Ascending aorta (tissue), 2 donors: ENCODE results near the gene BLOC1S5. TPM values are rescaled to one million over a fixed set of nuclear protein-coding genes. Genes with fewer than 3 reads are reported as not detected.
A peak's percentile ranks its signal among the peaks of the same experiment; 100 is the strongest.

Experiments
- DNase-seq, 2 donors: peaks; one replicate each; pipeline ENCODE4 v3.0.0-alpha.2; 2019; ENCODE audit warnings: low spot score in 2 of 2
- H3K27ac ChIP-seq, 2 donors: fragments of 200-600 bp; sonication (generic); one replicate each; pipeline ENCODE4 v1.5.1; 2016 to 2017; ENCODE audit warnings: mild to moderate bottlenecking in 1 of 2
- H3K27me3 ChIP-seq: fragments of 200-600 bp; sonication (generic); one replicate; pipeline ENCODE4 v1.5.1; 2017
- H3K36me3 ChIP-seq, 2 donors: fragments of 200-600 bp; sonication (generic); one replicate each; pipeline ENCODE4 v1.5.1; 2016
- H3K4me1 ChIP-seq, 2 donors: fragments of 200-600 bp; sonication (generic); one replicate each; pipeline ENCODE4 v1.5.1; 2016 to 2017; ENCODE audit warnings: mild to moderate bottlenecking in 1 of 2
- H3K4me3 ChIP-seq, 2 donors: fragments of 200-600 bp; sonication (generic); one replicate each; pipeline ENCODE4 v1.5.1; 2016 to 2017; ENCODE audit warnings: mild to moderate bottlenecking in 1 of 2
- H3K9me3 ChIP-seq, 2 donors: fragments of 200-600 bp; sonication (generic); one replicate each; pipeline ENCODE4 v1.5.1; 2016
- intact Hi-C: fragments of 100-400 bp; cut with DNase I; formaldehyde crosslinking; loops from one replicate; pipeline ENCODE4 v1.15.1; 2023
- total RNA-seq: library from RNA; depleted of rRNA; stranded (reverse); fragments of >200 nt; gene quantifications from one replicate; pipeline ENCODE4 v1.1.0, GENCODE V29; 2016
- TF ChIP-seq, protein P1 (sequence below), 3 experiments: fragments of 200-600 bp in 2 of 3; fragments of 450-650 bp in 1 of 3; sonication (generic) in 2 of 3; IDR thresholded peaks; one replicate each; pipeline ENCODE4 v1.5.1; 2016 to 2019; ENCODE audit warnings: antibody characterized with exemption in 3 of 3, mild to moderate bottlenecking in 1 of 3, moderate library complexity in 1 of 3

BLOC1S5 gene
- total RNA-seq, 1 donor from 2014 or later: 13.3 TPM

DNA sequence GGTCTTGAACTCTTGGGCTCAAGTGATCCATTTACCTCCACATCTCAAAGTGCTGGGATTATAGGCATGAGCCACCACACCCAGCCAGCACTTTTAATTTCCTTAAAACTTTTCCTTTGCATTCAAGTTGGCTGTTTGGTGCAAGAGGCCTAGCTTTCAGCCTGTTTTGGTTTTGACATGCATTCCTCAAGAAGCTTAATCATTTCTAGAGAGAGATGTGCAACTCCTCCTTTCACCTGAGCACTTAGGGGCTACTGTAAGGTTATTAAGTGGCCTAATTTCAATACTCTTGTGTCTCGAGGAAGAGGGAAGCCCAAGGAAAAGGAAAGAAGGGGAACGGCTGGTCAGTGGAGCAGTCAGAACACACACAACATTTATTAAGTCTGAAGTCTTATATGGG is 13.8 kb upstream of the BLOC1S5 start:
- H3K36me3 ChIP-seq: no peaks in the 10 kb centered on the region
- H3K27me3 ChIP-seq: no peaks in the 10 kb centered on the region
- H3K4me3 ChIP-seq: no peak overlapping the region
- H3K4me1 ChIP-seq: peaks cover 0 to 15% of the 10 kb centered on the region in 2 donors
- intact Hi-C loops: no loop called here
- TF ChIP-seq, protein P1, sequence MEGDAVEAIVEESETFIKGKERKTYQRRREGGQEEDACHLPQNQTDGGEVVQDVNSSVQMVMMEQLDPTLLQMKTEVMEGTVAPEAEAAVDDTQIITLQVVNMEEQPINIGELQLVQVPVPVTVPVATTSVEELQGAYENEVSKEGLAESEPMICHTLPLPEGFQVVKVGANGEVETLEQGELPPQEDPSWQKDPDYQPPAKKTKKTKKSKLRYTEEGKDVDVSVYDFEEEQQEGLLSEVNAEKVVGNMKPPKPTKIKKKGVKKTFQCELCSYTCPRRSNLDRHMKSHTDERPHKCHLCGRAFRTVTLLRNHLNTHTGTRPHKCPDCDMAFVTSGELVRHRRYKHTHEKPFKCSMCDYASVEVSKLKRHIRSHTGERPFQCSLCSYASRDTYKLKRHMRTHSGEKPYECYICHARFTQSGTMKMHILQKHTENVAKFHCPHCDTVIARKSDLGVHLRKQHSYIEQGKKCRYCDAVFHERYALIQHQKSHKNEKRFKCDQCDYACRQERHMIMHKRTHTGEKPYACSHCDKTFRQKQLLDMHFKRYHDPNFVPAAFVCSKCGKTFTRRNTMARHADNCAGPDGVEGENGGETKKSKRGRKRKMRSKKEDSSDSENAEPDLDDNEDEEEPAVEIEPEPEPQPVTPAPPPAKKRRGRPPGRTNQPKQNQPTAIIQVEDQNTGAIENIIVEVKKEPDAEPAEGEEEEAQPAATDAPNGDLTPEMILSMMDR (IDR thresholded peaks at IDR 0.05): no peak
- no peaks in the 10 kb centered on the region for H3K9me3 ChIP-seq
- DNase-seq: no peak
- H3K27ac ChIP-seq: no peak overlapping the region

DNA sequence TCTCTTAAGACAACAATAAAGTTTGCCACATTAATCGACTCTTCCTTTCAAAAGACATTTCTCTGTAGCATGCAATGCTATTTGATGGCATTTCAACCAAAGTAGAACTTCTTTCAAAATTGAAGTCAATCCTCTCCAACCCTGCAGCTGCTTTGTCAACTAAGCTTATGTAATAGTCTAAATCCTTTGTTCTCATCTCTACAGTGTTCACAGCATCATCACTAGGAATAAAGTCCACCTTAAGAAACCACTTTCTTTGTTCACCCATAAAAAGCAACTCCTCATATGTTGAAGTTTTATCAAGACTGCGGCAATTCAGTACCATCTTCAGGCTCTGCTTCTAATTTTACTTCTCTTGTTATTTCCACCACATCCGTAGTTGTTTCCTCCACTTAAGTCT is 11.5 kb upstream of the BLOC1S5 start:
- no peaks in the 10 kb centered on the region for H3K27me3 ChIP-seq
- H3K27ac ChIP-seq: no peak overlapping the region
- intact Hi-C loops: no loop called here
- TF ChIP-seq, protein P1 (IDR thresholded peaks at IDR 0.05): no peak
- no peak overlapping the region for H3K4me3 ChIP-seq
- H3K36me3 ChIP-seq: no peaks in the 10 kb centered on the region
- H3K9me3 ChIP-seq: no peaks in the 10 kb centered on the region
- no peak for DNase-seq
- peaks cover 0 to 7% of the 10 kb centered on the region in 2 donors for H3K4me1 ChIP-seq

DNA sequence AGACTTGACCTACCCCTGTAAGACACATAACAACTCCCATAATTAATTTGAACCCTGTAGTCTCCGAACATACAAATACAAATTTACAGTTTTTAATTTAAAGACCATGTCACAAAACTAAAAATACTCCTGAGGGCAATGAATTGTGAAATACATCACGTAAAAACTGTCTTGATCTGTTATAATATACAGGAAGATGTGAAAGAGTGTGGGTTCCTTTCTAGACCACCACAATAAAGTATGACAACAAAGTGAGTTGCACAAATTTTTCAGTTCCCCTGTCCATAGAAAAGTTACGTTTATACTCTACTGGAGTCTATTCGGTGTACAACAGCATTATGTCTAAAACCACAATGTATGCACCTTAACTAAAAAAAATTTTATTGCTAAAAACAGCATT is 11.0 kb upstream of the BLOC1S5 start:
- DNase-seq: no peak
- intact Hi-C loops: no loop called here

DNA sequence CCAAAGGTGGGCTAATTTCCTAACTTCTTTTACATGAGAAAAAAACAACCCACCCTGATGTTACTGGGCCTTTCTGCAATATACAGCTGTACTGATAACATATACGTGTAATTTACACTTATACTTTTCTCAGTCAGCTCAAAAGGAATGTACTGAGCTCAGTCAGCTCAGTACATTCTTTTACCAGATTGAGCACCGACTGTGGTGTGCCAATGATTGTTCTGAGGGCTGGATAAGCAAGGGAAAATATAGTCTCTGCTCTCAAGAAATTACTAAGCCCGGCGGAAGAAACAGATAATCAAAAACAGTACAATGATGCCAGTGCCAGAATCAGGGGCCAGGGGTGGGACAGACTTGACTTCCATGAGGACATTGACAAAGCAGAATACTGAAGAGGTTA is 10.0 kb upstream of the BLOC1S5 start:
- H3K27me3 ChIP-seq: no peaks in the 10 kb centered on the region
- no peaks in the 10 kb centered on the region for H3K9me3 ChIP-seq
- intact Hi-C loops: no loop called here
- H3K4me1 ChIP-seq: peaks cover 0 to 13% of the 10 kb centered on the region in 2 donors
- H3K4me3 ChIP-seq: no peak overlapping the region
- DNase-seq: no peak
- peak overlapping the region; percentile 66 to 75 for H3K27ac ChIP-seq
- no peaks in the 10 kb centered on the region for H3K36me3 ChIP-seq
- TF ChIP-seq, protein P1 (IDR thresholded peaks at IDR 0.05): no peak

More for the DNA sequence above, 11.0 kb upstream of the BLOC1S5 start:
- Histone ChIP-seq H3K4me1 (peaks cover 0 to 6% of the 10 kb centered on the region in 2 donors), H3K36me3 (no peaks in the 10 kb centered on the region), H3K27ac (peak overlapping the region in 1 of 2 donors; percentile 66), H3K27me3 (no peaks in the 10 kb centered on the region), H3K9me3 (no peaks in the 10 kb centered on the region), H3K4me3 (no peak overlapping the region)
- TF ChIP-seq, protein P1 (IDR thresholded peaks at IDR 0.05): no peak

DNA sequence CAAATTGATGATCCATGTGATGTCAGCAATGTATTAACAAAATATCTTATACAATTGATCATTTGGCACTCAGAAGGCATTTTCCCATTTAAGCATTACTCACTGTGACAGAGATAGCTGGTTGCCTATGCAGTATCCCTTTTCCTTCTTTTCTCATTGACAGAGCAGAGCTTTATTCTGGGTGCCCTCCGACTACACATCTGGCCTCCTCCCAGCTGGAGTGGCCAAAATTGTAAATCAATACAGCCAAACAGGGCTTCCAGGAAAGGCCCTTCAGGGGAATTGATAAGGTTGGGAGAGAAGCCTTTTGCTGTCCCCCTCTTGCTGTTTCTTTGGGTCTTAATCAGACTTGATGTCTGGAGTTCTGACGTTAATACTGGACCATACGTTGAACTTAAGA is 9.6 kb upstream of the BLOC1S5 start:
- TF ChIP-seq, protein P1 (IDR thresholded peaks at IDR 0.05): no peak
- H3K4me3 ChIP-seq: no peak overlapping the region
- no peaks in the 10 kb centered on the region for H3K27me3 ChIP-seq
- DNase-seq: no peak
- H3K4me1 ChIP-seq: peaks cover 0 to 13% of the 10 kb centered on the region in 2 donors
- peak overlapping the region; percentile 66 to 75 for H3K27ac ChIP-seq
- intact Hi-C loops: no loop called here
- no peaks in the 10 kb centered on the region for H3K9me3 ChIP-seq
- no peaks in the 10 kb centered on the region for H3K36me3 ChIP-seq

DNA sequence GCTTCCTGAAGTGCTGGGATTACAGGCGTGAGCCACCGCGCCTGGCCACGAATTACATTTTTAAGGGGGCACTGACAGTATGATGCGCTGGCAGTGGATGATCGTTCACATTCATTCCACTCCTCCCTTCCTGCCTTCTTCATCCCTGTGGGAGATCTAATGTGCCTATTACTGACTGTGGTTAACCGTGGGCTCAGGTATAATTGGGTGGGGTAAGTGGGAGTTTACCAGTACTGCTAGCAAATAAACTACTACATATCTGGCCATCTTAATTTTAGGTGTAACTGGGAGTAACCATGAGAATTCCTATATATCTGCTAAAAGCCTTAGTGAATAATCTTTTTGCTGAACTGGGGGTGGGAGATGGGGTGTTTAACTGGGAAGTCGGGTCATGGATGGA is 6.5 kb upstream of the BLOC1S5 start:
- TF ChIP-seq, protein P1 (IDR thresholded peaks at IDR 0.05): no peak
- no peaks in the 10 kb centered on the region for H3K36me3 ChIP-seq
- H3K4me3 ChIP-seq: no peak overlapping the region
- no peak for DNase-seq
- intact Hi-C loops: no loop called here
- peaks cover 0 to 13% of the 10 kb centered on the region in 2 donors for H3K4me1 ChIP-seq
- H3K27me3 ChIP-seq: no peaks in the 10 kb centered on the region
- peak overlapping the region in 1 of 2 donors; percentile 66 for H3K27ac ChIP-seq
- H3K9me3 ChIP-seq: no peaks in the 10 kb centered on the region
